ENCODE measurements around the gene ATP6V1D. TPM values are rescaled to one million over a fixed set of nuclear protein-coding genes. Genes with fewer than 3 reads are reported as not detected.

The ATP6V1D gene
- polyA plus RNA-seq, 1 donor (not counting 4 experiments of a cell fraction or from before 2014, with no cell fraction given): 112 TPM

DNA sequence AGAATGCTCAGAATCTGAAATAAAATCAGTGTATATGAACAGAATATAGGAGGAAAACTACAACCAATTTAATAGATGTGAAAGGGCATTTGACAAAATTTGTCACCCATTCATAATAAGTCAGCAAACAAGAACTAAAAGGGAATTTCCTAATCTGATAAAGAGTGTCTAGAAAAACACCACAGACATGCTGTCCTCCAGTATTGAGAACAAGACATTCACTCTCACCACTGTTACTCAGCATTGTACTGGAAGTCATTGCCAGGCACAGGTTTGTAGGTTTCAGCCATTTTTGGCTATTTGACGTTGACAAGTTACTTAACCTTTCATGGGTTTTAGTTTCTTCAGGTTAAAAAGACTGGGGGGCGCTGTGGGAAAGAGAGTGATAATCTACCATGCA lies 13.7 kb upstream of the ATP6V1D start:
- peaks cover 8% of the 10 kb centered on the region for H4K20me1 ChIP-seq (ENCODE audit: control insufficient read depth, extremely low read depth, insufficient read depth, low read length)
- H3K9me3 ChIP-seq (ENCODE audit: control insufficient read depth, low read depth, low read length): no peaks in the 10 kb centered on the region
- H3K4me2 ChIP-seq (ENCODE audit: control insufficient read depth, extremely low read depth, insufficient read depth, low read depth, low read length): no peak overlapping the region
- H3K27me3 ChIP-seq (ENCODE audit: control insufficient read depth, extremely low read depth, insufficient read depth, low read length): no peaks in the 10 kb centered on the region
- no peak for FAIRE-seq
- peaks cover 44% of the 10 kb centered on the region for H3K79me2 ChIP-seq (ENCODE audit: control insufficient read depth, insufficient read depth, low read length)
- no peak overlapping the region for H3K9ac ChIP-seq (ENCODE audit: control insufficient read depth, extremely low read depth, insufficient read depth, low read length)
- TF ChIP-seq EZH2 (IDR thresholded peaks at IDR 0.05; ENCODE audit: low read length): no peak
- TF ChIP-seq, protein P1, sequence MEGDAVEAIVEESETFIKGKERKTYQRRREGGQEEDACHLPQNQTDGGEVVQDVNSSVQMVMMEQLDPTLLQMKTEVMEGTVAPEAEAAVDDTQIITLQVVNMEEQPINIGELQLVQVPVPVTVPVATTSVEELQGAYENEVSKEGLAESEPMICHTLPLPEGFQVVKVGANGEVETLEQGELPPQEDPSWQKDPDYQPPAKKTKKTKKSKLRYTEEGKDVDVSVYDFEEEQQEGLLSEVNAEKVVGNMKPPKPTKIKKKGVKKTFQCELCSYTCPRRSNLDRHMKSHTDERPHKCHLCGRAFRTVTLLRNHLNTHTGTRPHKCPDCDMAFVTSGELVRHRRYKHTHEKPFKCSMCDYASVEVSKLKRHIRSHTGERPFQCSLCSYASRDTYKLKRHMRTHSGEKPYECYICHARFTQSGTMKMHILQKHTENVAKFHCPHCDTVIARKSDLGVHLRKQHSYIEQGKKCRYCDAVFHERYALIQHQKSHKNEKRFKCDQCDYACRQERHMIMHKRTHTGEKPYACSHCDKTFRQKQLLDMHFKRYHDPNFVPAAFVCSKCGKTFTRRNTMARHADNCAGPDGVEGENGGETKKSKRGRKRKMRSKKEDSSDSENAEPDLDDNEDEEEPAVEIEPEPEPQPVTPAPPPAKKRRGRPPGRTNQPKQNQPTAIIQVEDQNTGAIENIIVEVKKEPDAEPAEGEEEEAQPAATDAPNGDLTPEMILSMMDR (optimal IDR thresholded peaks at IDR 0.05 in 1 of 3, IDR thresholded peaks at IDR 0.05 in 1 of 3, conservative IDR thresholded peaks at IDR 0.05 in 1 of 3; ENCODE audit: extremely low read depth in 1 of 3, insufficient read depth in 2 of 3, low read length in 3 of 3): no peak
- H3K27ac ChIP-seq (ENCODE audit: control insufficient read depth, insufficient read depth, low read length): no peak overlapping the region
- DNase-seq (ENCODE audit: low read depth, low spot score): no peak
- no peak overlapping the region for H2AFZ ChIP-seq (ENCODE audit: control insufficient read depth, low read length)
- peaks cover 18 to 27% of the 10 kb centered on the region in 2 experiments for H3K36me3 ChIP-seq (ENCODE audit: control insufficient read depth in 2 of 2, extremely low read depth in 1 of 2, insufficient read depth in 2 of 2, low read length in 2 of 2)
- H3K4me3 ChIP-seq (ENCODE audit: control insufficient read depth in 2 of 3, extremely low read depth in 1 of 3, insufficient read depth in 2 of 3, low read depth in 1 of 3, low read length in 3 of 3): no peak overlapping the region
- no peaks in the 10 kb centered on the region for H3K9me1 ChIP-seq (ENCODE audit: control insufficient read depth, extremely low read depth, insufficient read depth, low read length)
- dilution Hi-C loops (cut with MboI; ENCODE audit: extremely low pct_ligation_motif_present, low sequenced_read_pairs): no loop called here
- no peaks in the 10 kb centered on the region for H3K4me1 ChIP-seq (ENCODE audit: control insufficient read depth, extremely low read depth, insufficient read depth, low read length)

DNA sequence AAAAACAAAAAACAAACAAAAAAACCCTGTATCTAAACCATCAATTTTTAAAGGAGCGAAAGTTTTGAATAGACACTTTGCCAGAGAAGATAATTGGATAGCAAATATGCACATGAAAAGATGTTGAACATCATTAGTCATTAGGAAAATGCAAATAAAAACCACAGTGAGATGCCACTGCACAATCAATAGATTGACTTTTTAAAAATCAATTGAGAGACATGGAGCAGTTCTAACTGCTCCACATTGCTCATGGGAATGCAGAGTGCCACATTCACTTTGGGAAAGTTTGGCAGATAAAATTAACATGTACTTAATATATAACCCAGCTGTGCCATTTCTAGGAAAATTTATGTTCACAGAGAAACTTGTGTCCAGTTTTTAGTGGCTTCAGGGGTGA lies 13.2 kb upstream of the ATP6V1D start:
- FAIRE-seq (no peak), DNase-seq (ENCODE audit: low read depth, low spot score) (no peak)
- Histone ChIP-seq H3K4me1 (ENCODE audit: control insufficient read depth, extremely low read depth, insufficient read depth, low read length) (no peaks in the 10 kb centered on the region), H3K9ac (ENCODE audit: control insufficient read depth, extremely low read depth, insufficient read depth, low read length) (no peak overlapping the region), H3K36me3 (ENCODE audit: control insufficient read depth in 2 of 2, extremely low read depth in 1 of 2, insufficient read depth in 2 of 2, low read length in 2 of 2) (peaks cover 20 to 25% of the 10 kb centered on the region in 2 experiments), H3K27me3 (ENCODE audit: control insufficient read depth, extremely low read depth, insufficient read depth, low read length) (no peaks in the 10 kb centered on the region), H3K9me1 (ENCODE audit: control insufficient read depth, extremely low read depth, insufficient read depth, low read length) (no peaks in the 10 kb centered on the region), H2AFZ (ENCODE audit: control insufficient read depth, low read length) (no peak overlapping the region), H3K79me2 (ENCODE audit: control insufficient read depth, insufficient read depth, low read length) (peaks cover 48% of the 10 kb centered on the region), H3K9me3 (ENCODE audit: control insufficient read depth, low read depth, low read length) (no peaks in the 10 kb centered on the region), H3K27ac (ENCODE audit: control insufficient read depth, insufficient read depth, low read length) (no peak overlapping the region), H3K4me2 (ENCODE audit: control insufficient read depth, extremely low read depth, insufficient read depth, low read depth, low read length) (no peak overlapping the region), H4K20me1 (ENCODE audit: control insufficient read depth, extremely low read depth, insufficient read depth, low read length) (peaks cover 10% of the 10 kb centered on the region), H3K4me3 (ENCODE audit: control insufficient read depth in 2 of 3, extremely low read depth in 1 of 3, insufficient read depth in 2 of 3, low read depth in 1 of 3, low read length in 3 of 3) (no peak overlapping the region)
- dilution Hi-C loops (cut with MboI; ENCODE audit: extremely low pct_ligation_motif_present, low sequenced_read_pairs): no loop called here
- TF ChIP-seq EZH2 (IDR thresholded peaks at IDR 0.05; ENCODE audit: low read length): no peak
- TF ChIP-seq, protein P1 (optimal IDR thresholded peaks at IDR 0.05 in 1 of 3, IDR thresholded peaks at IDR 0.05 in 1 of 3, conservative IDR thresholded peaks at IDR 0.05 in 1 of 3; ENCODE audit: extremely low read depth in 1 of 3, insufficient read depth in 2 of 3, low read length in 3 of 3): no peak

All from keratinocyte (primary cell).